HG02938 (cell line): ENCODE results near the gene KCNQ1OT1.

Source experiments
- ATAC-seq: cut with Tn5 transposase; IDR thresholded peaks from one replicate; pipeline ENCODE4 v1.9.1; 2021; ENCODE audit warnings: mild to moderate bottlenecking, moderate library complexity; ENCODE audit not compliant: unreplicated experiment

The KCNQ1OT1 gene

GRCh38 chr11:2722955-2723354, 23.2 kb upstream of the KCNQ1OT1 start:
- no peak for ATAC-seq

- no peak for ATAC-seq
Observed at GRCh38 chr11:2721210-2721916, 21.6 kb upstream of the KCNQ1OT1 start.

- ATAC-seq: no peak
Observed at GRCh38 chr11:2719831-2720590, 20.2 kb upstream of the KCNQ1OT1 start.

GRCh38 chr11:2718817-2719438, 19.1 kb upstream of the KCNQ1OT1 start:
- no peak for ATAC-seq

GRCh38 chr11:2717561-2718325, 17.9 kb upstream of the KCNQ1OT1 start:
- no peak for ATAC-seq

GRCh38 chr11:2716376-2717095, 16.7 kb upstream of the KCNQ1OT1 start:
- ATAC-seq: no peak

GRCh38 chr11:2715716-2716350, 16.0 kb upstream of the KCNQ1OT1 start:
- ATAC-seq: no peak

GRCh38 chr11:2714871-2715270, 15.1 kb upstream of the KCNQ1OT1 start:
- ATAC-seq: no peak

GRCh38 chr11:2714463-2714800, 14.6 kb upstream of the KCNQ1OT1 start:
- no peak for ATAC-seq

GRCh38 chr11:2713661-2714462, 14.1 kb upstream of the KCNQ1OT1 start:
- ATAC-seq: no peak

GRCh38 chr11:2713094-2713493, 13.3 kb upstream of the KCNQ1OT1 start:
- no peak for ATAC-seq

GRCh38 chr11:2711161-2711560, 11.4 kb upstream of the KCNQ1OT1 start:
- no peak for ATAC-seq

- no peak for ATAC-seq
Observed at GRCh38 chr11:2709429-2709828, 9.6 kb upstream of the KCNQ1OT1 start.

- no peak for ATAC-seq
Observed at GRCh38 chr11:2708757-2709281, 9.0 kb upstream of the KCNQ1OT1 start.

- ATAC-seq: no peak
Observed at GRCh38 chr11:2708151-2708581, 8.4 kb upstream of the KCNQ1OT1 start.

- no peak for ATAC-seq
Observed at GRCh38 chr11:2707736-2708135, 7.9 kb upstream of the KCNQ1OT1 start.

- no peak for ATAC-seq
Observed at GRCh38 chr11:2706321-2706720, 6.5 kb upstream of the KCNQ1OT1 start.

- ATAC-seq: no peak
Observed at GRCh38 chr11:2704896-2705606, 5.3 kb upstream of the KCNQ1OT1 start.
